ENCODE data around the gene NME1.

- TF ChIP-seq CTCF (IDR thresholded peaks at IDR 0.05) (no peak), POLR2A (IDR thresholded peaks at IDR 0.05) (no peak)
Measured at GRCh38 chr17:51154176-51154575, 817 bp downstream of the NME1 start.
